Measurements from ENCODE around the gene UMPS.

The UMPS gene

DNA sequence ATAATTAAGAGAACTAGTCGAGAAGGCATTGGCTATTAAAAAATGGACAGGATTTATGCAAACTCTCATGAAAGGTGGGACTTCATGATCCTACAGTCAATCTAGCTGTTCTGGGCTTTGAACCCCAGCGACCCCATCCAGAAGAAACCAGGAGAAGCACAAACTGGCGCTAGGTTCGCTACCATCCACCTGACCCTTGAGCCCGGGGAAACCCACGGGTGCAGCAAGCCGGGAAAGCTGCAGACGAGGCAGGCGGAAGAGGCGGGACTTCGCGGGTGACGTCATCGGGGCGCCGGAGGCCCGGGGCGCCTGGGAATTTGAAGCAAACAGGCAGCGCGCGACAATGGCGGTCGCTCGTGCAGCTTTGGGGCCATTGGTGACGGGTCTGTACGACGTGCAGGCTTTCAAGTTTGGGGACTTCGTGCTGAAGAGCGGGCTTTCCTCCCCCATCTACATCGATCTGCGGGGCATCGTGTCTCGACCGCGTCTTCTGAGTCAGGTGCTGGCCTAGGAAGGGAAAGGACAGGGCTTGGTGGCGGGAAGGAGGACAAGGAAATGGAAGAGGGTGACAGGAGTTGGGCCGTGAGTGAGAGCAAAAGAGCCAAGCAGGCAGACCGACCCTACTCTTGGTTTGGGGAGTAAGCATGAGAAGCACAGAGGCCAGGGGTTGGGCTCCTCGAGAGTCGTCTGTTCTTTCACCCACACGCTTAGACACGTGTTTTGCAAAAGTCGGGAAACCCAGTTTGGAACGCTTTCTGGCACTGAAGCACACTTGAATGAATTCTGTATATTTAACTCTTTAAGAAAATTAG, at the start of gene UMPS:
Gene UMPS, plus strand, starts transcription at position 324 of the 812 bp plus-strand sequence. Its CDS starts 20 bp downstream, at position 344.
- peak; percentile 84 to 90 (median 87) for DNase-seq (ENCODE audit: low read depth in 3 of 3)

DNA sequence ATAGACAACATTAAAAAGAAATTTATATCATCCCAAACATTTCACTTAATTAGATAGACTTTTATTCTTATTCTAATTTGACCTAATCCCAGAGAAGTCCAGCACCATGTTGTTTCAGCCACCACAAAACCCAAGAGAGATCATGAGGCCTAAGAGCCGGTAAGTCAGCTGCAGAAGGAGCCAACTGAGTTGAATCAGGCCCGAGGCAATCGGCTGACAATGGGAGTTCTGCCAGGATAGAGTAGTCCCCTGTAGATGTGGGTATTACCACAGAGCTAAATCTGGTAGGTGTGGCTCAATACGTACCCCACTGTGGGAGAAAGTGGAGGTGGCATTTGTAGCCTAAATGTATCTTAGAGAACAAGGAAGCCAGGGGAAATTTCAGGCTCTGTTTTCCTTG, 49.7 kb upstream of the UMPS start:
- no peak for DNase-seq (ENCODE audit: low read depth in 3 of 3)

DNA sequence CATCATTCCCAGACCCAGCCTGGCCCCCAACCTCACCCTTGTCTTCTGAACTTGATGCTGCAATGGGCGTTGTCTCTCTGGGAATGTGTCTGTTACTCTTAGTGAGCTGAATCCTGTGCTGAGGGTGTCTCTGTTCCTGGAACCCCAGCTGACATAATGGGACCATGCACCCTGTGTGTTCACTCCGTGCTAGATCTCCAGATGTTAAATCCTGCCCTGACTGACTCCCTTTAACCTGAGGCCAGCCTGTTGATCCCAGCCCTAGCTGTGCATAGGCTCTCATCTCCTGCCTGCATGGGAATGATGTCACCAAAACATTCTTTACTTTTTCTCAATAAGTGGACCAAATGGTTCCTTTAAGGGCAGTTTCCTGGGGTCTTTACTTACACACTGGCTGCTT, 48.0 kb upstream of the UMPS start:
- no peak for DNase-seq (ENCODE audit: low read depth in 3 of 3)

DNA sequence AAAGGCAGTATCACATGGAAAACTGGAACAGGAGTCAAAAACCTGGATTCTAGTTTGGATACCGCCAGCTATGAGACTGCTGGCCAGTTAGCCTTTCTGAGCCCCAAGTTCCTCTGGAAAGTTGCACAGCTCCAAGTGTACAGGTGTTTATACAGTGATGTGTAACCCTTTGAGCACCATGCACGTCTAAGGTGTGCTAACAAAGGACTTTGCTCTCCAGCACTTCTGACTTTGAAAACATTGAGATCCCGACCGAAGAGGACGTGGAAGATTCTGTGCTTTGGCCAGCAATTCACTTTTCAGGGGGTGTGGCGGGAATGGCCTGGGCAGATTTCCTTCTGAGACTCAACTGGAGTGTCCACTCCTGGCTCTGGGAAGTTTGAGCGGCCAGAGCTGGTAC, 45.8 kb upstream of the UMPS start:
- no peak for DNase-seq (ENCODE audit: low read depth in 3 of 3)

DNA sequence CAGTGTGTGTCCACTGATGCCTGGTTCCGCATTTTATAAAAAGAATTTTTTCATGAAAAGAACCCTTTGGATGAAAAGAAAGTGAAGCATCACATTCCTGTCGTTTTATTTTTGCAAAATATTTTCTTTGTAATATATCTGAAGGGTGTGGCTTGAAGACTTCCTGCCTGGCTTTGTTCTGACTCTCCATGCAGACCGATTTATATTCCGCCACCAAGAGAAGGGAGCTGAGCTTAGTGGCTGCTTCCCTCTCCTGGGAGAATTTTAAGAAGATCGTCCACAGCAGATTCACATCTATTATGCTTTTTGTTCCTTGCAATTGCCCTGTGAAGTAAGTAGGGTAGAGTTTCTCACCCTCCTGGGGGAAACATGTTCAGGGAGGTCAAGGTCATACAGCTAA, 45.2 kb upstream of the UMPS start:
- DNase-seq (ENCODE audit: low read depth in 3 of 3) = no peak

DNA sequence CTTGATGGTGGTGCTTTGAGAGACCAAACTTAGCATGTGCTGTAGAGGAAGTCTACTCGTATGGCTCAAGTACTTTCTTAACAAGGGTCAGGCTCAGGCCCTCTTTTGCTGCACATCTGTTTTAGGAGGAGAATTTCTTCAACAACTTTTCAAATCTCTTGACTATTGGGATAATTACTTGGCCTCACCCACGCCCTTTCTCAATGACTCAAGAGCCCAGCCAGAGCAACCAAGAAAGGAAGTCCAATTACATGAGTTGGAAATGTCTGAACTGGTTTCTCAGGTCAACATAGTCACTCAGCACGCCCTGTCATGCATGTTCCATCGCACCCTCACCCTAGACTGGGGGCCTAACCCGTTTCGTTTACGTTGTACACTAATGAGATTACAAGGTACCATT, 44.8 kb upstream of the UMPS start:
- no peak for DNase-seq (ENCODE audit: low read depth in 3 of 3)

DNA sequence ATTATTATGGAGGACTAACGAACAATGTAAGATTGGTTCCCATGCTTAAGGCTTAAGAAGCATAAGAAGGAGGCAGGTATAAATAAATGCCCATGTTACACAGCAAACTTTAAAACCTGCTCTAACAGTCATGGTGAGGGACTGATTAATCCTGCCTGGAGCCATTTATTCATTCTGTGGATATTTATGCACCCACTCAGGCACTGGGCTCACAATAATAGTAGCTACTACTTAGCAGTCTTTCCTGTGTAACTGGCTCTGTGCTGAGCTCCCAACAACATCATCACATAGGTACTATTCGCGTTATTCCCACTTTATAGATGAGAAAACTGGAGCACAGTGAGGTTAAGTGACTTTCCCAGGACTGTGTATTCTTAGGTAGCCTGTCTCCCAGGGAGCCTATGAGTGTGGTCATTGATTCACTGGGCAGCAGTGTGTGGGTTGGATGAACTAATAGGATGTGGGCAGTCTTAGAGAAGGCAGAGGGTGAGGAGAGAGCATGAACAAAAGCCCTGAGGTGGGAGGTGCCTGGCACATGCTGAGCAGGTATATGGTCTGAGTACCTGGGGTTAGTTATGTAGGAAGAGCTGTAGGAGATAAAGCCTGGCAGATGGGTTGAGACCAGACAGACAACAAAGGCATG, 44.1 kb upstream of the UMPS start:
- no peak for DNase-seq (ENCODE audit: low read depth in 3 of 3)

DNA sequence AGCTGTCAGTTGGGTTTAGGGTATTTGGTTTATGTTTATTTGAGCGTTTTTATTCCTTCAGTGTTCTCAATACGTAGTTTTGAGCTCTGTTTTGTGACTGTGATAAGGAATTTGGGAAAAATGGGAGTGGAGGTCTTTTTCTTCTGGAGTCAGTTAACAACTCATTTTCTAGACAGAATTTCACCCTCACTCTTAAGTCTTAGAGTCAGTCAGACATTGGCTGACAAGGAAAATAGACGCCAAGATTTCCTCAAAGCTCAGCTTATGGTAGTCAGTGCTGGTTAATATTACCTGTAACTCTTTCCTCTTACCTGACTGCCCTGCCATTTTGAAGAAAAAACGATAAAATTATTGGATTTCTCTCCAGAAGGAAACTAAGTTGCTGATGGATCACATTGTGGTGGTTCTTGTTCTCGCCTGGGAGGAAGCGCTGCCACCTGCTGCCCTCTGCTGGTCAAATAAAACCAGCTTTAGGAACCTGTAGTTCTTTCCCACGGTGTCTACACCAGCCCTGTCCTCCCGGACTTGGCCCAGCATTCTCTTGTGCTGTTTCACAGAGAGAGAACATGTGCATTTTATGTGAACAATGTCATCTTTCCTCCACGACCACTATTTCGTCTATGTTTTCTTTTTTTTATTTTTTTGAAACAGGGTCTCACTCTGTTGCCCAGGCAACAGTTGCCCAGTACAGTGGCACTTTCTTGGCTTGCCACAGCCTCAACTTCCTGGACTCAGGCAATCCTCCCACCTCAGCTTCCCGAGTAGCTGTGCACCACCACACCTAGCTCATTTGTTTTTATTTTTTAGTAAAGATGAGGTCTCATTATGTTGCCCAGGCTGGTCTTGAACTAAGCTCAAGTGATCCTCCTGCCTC, 41.4 kb upstream of the UMPS start:
- peak; percentile 28 to 38 (median 30) for DNase-seq (ENCODE audit: low read depth in 3 of 3)

DNA sequence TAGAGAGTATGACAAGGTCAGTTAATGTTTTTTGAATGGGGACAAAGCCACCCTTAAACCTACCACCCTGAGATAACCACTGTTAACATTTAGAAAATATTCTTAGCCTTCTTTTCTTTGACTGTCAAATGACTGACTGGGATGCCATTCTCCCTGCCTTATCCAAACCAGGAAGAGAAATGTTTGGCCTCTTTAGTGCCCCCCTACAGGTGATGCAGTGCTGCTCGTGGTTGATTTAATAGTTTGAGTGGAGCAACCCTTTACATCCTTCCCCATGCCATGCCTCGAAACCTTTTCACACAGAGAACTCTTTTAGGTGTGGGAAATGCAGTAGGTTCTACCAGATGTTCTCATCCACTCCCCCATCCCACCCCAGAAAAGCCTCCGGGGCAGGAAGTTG, 38.7 kb upstream of the UMPS start:
- no peak for DNase-seq (ENCODE audit: low read depth in 3 of 3)

DNA sequence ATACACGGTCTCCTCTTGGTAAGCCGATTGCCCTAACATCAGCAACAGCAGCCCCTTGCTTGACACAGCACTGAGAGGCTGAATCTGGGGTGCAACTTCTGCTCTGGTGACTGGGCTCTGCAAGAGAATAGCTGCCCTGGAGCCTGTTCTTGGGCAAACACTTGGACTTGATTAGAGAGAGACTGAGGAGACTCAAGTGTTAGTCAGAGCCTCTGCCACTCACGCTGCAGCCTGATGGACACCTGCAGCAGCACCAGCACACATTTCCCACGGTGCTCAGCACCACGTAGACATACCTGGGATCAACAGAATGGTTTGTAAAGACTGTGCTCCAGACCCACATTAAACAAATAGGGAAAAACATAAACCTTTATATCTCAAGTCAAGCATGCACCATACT, 35.8 kb upstream of the UMPS start:
- DNase-seq (ENCODE audit: low read depth in 3 of 3) = no peak

DNA sequence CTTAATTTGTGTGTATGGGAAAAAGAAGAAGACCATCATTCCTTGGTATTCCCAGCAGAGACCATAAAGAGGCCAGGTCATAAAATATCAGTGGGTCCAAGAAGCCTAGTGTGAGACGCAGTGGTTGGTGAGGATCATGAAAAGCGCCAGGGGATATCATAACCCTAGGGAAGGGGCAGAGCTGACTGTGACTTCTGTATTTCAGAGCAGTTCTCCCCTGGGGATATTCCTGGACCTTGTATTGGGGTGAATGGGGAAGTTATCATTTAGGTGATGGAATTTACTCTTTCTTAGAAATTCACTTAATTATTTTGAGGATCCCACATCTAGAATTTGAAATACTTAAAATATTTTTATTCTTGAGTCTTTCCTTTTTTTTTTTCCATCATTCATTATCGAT, 34.9 kb upstream of the UMPS start:
- DNase-seq (ENCODE audit: low read depth in 3 of 3) = no peak

DNA sequence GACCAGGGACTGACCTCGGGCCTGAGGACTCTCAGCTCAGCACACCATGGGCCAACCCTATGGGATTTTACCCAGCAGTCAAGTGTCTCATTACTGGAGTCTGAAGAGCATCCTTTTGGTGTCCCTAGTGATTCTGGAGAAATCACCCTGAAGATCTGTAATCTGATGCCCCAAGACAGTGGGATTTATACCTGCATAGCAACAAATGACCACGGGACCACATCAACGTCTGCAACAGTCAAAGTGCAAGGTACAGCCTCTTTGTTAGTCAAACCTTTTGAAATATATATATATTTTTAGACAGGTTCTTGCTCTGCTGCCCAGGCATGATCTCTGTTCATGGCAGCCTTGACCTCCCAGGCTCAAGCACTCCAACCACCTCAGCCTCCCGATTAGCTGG, 34.2 kb upstream of the UMPS start:
- no peak for DNase-seq (ENCODE audit: low read depth in 3 of 3)

DNA sequence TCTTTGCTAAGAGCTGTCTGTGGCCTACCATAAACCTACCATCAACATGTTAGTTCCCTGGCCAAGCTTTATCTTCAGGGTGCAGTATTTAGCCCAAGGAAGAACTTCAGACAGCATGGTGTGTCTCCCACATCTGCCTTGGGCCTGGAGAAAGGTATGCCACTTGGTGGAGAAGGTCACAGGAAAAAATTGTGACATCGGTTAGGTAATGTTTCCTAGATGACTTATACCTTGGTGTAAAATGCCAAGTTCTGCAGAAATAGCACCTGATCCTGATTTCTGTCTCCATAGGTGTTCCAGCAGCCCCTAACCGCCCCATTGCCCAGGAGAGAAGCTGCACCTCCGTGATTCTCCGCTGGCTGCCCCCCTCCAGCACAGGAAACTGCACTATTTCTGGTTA, 33.0 kb upstream of the UMPS start:
- DNase-seq (ENCODE audit: low read depth in 3 of 3) = no peak

DNA sequence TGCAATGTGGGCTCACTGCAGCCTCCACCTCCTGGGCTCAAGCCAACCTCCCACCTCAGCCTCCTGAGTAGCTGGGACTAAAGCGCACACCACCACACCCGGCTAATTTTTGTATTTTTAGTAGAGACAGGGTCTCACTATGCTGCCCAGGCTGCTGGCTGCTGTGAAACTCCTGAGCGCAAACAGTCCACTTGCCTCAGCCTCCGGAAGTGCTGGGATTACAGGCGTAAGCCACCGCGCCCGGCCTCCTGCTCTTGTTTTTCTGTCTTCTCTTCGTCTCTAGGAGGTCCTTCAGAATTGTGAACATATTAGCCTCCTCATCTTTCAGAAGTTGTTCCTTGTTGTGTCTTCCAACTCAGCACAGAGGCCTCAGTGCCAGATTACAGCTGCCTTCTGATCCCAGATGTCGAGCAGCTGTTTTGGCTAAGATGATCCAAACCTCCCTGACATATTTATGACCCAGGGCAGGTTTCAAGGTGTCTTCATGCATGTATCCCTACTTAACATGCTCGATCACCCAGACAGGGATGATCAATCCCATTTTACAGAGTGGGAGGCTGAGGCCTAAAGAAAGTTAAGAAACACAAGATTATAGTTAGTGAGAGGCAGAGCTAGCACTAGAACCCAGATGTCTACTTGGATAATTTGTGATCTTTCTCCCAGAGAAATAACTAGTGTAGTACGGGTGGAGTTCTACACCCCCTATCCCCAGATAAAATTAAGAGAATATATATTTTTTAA, 32.1 kb upstream of the UMPS start:
- no peak for DNase-seq (ENCODE audit: low read depth in 3 of 3)

DNA sequence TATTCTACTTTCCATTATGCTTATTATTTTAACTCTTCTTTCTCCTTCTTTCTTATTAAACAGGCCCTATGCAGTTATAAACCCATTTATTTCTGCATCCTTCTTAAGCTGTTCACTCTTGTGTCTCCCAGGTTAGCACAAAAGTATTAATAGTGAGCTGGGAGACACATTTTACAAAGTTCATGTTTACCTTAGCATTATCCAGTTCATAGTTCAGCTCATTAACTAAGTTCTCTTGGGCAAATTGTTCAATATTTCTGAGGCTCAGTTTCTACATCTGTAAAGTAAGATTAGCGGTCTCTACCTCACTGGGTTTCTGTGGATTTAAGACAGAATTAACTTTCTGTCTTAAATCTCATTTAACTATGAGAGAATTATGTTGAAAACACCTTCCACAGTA, 31.2 kb upstream of the UMPS start:
- no peak for DNase-seq (ENCODE audit: low read depth in 3 of 3)

DNA sequence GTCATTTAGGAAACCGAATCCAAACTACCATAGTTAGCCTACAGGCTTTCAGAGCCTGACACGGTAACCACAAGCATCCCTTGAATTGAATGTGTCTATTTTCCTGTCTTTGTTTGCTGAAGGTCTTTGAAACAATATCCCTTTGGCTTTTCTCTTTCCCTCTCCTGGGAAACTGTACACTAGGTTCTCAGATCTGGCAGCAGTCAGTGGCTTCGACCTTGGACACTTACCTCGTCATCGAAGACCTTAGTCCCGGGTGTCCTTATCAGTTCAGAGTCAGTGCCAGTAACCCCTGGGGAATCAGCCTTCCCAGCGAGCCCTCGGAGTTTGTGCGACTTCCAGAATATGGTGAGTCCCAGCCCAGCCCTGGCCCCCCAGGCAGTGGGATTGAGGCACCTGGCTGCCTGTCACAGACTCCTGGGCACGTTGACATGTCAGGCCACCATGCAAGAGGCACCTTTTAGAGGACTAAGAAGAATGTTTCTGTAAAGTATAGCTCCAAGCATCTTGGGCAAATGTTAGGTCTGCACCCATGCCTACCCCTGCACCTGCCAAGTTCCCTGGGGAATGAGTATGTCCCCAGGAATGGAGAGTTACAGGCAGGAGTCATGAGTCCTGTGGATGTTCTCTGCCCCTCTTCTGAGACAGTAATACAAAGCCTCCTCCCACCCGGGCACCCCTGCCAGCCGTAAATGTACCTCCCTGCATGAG, 30.4 kb upstream of the UMPS start:
- DNase-seq (ENCODE audit: low read depth in 3 of 3) = no peak

DNA sequence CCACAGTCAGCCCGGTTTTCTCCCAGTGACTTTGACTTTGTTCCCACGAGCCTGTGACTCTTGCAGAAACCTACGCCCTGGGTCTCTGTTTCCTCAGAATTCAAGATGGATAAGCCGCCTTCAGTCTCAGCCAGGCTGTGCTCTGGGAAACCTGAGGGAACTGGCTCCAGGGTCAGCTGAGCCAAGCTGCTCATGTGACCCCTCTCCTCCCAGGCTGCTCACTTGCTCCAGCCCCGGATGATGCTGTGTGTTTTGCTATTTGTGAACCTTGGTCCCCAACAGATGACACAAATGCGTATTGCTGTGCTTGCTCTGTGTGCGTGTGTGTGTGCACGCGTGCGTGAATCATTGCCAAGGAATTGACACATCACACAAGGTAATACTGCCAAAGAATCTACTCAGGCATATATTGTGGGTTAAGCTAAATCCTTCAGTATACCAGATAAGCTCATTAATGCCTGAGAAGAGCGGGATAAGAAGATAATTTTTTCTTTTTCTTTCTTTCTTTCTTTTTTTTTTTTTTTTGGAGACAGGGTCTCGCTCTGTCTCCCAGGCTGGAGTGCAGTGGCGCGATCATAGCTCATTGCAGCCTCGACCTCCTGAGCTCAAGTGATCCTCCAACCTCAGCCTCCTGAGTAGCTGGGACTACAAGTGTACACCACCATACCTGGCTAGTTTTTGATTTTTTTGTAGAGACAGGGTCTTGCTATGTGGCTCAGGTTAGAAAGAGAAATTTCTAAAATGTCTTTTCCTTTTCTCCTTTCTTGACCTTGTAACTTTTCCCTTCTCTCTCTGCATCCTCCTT, 29.2 kb upstream of the UMPS start:
- DNase-seq (ENCODE audit: low read depth in 3 of 3) = no peak

DNA sequence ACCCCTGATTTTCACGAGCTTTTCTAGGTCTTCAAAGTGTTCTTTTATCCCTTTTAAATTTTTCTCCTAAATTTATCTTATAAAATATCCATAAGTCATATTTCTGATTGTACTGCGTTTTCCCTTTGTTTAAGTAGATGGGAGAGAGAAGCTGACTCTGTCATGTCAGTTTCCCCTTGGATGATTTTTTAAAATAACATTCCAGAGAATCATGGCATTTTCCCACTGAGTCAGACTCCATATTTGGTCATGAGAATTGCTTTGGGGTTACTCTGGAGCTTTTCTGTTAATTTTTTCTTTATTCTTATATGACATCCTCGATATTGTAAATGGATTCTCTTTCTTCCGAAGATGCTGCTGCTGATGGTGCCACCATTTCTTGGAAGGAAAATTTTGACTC, 28.6 kb upstream of the UMPS start:
- no peak for DNase-seq (ENCODE audit: low read depth in 3 of 3)

DNA sequence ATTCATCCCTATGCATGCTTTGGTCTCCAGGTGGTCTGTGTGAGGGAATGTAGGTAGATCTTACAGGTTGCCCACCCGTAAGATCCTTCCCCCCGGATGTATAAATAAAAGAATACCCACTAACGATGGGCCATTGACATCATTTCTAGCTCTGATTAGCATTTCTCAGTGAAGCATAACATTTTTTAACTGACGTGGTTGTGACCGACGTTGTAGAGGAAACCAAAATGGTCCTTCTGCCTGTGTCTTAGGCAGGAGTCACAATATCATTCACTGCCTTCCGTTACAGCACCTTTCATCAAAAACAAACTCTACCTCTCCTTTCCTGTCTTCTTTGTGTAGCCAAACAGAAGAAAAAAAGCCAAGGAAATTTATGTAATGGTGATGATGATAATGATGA, 27.3 kb upstream of the UMPS start:
- no peak for DNase-seq (ENCODE audit: low read depth in 3 of 3)

DNA sequence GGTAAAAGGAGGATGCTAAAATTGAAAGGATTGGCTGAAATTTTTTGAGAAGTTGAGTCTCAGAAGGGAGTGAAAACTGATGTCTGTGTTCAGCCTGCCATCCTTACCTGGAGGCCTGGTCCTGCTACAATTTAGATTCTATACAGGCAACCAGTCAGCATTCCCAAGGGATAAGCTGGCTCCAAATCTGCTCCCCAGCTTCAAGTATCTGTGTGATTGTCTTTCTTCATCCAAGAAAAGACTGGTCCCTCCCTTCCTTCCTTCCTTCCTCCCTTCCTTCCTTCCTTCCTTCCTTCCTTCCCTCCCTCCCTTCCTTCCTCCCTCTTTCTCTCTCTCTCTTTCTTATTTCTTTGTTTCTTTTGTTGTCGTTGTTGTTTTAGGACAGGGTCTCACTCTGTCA, 24.7 kb upstream of the UMPS start:
- DNase-seq (ENCODE audit: low read depth in 3 of 3) = no peak
